GM20000 (cell line): ENCODE data around the gene KAT8.
"Not testable (repeated sequence)": the region's sequence is repeated elsewhere in the genome, so short reads cannot be mapped to it uniquely, and the experiment has no call there.

Source experiments
- DNase-seq: peaks from one replicate; pipeline ENCODE4 v3.0.0; 2012; ENCODE audit warnings: low spot score
- TF ChIP-seq, protein P1 (sequence below): IDR thresholded peaks from 2 replicates; pipeline ENCODE4 v1.5.1; 2012; ENCODE audit warnings: mild to moderate bottlenecking, control low read depth; ENCODE audit errors: extremely low read depth, missing control alignments

The KAT8 gene

DNA sequence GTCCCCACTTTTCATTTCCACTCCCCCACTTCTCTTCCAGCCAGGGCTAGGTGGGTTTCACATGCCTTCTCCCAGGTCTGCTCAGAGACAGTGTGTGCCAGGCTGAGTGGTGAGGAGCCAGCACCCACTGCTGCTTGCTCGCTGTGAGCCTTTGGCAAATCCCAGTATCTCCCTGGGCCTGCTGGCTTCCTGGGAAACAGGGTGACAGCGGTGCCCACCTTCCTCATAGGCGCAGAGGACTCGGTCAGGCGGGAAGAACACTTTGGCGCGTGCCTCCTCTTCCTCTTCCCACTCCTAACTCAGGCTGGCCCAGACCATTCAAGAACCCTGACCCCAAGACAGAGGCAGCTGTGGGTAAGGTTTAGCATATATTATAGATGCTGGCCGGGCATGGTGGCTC, 28.3 kb upstream of the KAT8 start:
- TF ChIP-seq, protein P1, sequence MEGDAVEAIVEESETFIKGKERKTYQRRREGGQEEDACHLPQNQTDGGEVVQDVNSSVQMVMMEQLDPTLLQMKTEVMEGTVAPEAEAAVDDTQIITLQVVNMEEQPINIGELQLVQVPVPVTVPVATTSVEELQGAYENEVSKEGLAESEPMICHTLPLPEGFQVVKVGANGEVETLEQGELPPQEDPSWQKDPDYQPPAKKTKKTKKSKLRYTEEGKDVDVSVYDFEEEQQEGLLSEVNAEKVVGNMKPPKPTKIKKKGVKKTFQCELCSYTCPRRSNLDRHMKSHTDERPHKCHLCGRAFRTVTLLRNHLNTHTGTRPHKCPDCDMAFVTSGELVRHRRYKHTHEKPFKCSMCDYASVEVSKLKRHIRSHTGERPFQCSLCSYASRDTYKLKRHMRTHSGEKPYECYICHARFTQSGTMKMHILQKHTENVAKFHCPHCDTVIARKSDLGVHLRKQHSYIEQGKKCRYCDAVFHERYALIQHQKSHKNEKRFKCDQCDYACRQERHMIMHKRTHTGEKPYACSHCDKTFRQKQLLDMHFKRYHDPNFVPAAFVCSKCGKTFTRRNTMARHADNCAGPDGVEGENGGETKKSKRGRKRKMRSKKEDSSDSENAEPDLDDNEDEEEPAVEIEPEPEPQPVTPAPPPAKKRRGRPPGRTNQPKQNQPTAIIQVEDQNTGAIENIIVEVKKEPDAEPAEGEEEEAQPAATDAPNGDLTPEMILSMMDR, result no peak
- DNase-seq, result no peak

DNA sequence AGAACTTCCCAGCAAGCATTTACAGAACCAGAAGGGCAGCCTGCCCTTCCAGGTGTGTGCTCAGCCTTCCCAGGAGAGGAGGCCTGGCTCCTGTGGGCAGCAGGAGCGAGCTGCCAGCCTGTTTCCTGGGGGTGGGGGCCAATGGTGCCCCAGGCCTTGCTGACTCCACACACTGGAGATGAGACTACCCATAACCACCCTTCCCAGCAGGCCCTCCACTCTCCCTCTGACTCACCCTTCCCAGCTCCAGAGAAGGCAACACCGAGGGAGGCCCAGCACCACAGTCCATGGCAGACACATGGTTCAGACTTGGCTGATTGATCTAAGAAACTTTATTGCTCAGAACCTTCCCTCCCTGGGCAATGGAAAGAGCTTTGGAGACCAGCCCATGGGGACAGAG, 26.9 kb upstream of the KAT8 start:
- no peak for DNase-seq
- TF ChIP-seq, protein P1, result no peak

GRCh38 chr16:31092330-31092729, 25.1 kb upstream of the KAT8 start:
- TF ChIP-seq, protein P1, result no peak
- no peak for DNase-seq

GRCh38 chr16:31093132-31093703, 24.2 kb upstream of the KAT8 start:
- DNase-seq, result no peak
- TF ChIP-seq, protein P1, result no peak

DNA sequence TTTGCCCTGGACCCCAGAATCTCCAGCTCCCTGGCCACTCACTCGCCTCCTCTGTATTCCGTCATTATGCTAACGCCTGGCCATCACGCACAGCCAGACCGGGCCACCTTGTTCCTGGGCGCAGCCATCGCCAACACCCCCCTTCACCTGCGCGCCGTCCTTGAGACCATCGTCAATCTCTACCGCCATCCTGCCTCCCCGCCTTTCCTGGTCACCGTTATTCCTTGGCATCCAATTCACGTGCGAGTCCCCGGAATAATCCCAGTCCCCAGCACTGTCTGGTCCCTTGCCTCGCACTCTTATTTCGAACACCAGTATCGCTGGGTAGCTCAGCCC, 23.4 kb upstream of the KAT8 start:
- no peak for DNase-seq
- TF ChIP-seq, protein P1, result no peak

DNA sequence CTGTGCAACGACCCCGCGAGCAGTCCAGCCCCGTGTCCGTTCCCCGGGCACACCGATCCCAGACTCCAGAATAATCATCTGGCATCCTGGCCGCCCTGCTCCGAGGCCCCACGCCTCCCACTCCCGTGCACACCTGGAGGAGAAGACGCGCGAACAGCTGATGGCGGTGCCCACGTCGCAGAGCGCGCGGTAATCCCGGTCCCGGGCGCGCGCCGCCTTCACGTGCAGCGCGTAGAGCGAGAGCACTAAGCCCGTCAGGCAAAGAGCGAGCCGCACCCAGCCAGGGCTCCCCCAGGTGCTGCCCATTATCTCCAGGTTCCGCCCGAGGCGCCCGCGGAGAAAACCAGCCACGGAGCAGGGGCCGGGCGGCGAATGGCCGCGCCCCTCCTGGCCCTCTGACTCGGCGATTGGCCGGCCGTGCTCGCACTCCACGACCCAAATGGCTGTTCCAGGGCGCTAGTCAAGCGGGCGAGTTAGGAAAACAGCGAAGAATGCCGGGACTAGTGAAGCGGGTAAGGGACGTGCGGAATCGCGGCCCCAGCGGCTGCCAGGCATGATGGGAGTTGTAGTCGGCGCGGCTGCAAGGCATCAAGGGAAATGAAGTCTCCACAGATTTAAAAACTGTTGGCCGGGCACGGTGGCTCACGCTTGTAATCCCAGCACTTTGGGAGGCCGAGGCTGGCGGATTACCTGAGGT, 22.9 kb upstream of the KAT8 start, which contains the start of gene VKORC1:
Gene VKORC1, minus strand, starts transcription at position 374 of the 697 bp plus-strand sequence. Its CDS starts 68 bp downstream, at position 306.
- TF ChIP-seq, protein P1, result no peak
- DNase-seq, result peak; percentile 92

GRCh38 chr16:31099860-31100638, 17.4 kb upstream of the KAT8 start:
- DNase-seq, result no peak
- TF ChIP-seq, protein P1, result no peak

- DNase-seq, result not testable (repeated sequence)
Observed at GRCh38 chr16:31100876-31101641, 16.4 kb upstream of the KAT8 start.
